GM10248 (cell line): ENCODE results near the gene RIMBP2.

Source experiments
- CTCF ChIA-PET: fragments of 300-600 bp; sonication (Branson Sonifier 250); formaldehyde crosslinking; extraction: SDS; loops from one replicate; lab custom pipeline; 2021; ENCODE audit warnings: antibody characterized with exemption; lab: Yijun Ruan, JAX
- POLR2A ChIA-PET: fragments of 350-650 bp; sonication (Branson Sonifier 250); formaldehyde crosslinking; extraction: SDS; loops from one replicate; lab custom pipeline; 2020; ENCODE audit warnings: antibody characterized with exemption; lab: Yijun Ruan, JAX
- DNase-seq: peaks from one replicate; pipeline ENCODE4 v3.0.0; 2012; ENCODE audit errors: extremely low spot score
- TF ChIP-seq, protein P1 (sequence below): IDR thresholded peaks from 2 replicates; pipeline ENCODE4 v1.5.1; 2012; ENCODE audit warnings: mild to moderate bottlenecking, low read depth; ENCODE audit errors: extremely low read depth, missing control alignments, control extremely low read depth

RIMBP2 gene

DNA sequence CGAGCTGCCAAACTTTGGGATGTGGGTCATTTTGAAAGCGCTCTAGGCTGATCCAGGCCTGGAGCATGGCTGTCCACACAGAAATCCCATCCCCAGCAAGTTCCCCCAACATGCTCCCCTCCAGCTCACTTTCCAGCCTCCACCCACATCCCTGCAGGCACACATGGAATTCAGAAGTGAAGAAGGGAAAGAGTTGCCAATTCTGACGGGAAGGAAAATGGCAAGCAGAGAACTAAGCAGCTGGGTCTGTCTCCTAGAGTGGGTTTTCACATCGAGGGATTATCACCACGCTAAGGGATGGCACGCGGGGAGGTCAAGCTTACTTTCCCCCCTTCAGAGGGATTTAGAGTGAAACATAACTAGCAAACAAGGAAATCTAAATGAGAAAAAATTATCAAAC is 142.3 kb downstream of the RIMBP2 start:
- TF ChIP-seq, protein P1, sequence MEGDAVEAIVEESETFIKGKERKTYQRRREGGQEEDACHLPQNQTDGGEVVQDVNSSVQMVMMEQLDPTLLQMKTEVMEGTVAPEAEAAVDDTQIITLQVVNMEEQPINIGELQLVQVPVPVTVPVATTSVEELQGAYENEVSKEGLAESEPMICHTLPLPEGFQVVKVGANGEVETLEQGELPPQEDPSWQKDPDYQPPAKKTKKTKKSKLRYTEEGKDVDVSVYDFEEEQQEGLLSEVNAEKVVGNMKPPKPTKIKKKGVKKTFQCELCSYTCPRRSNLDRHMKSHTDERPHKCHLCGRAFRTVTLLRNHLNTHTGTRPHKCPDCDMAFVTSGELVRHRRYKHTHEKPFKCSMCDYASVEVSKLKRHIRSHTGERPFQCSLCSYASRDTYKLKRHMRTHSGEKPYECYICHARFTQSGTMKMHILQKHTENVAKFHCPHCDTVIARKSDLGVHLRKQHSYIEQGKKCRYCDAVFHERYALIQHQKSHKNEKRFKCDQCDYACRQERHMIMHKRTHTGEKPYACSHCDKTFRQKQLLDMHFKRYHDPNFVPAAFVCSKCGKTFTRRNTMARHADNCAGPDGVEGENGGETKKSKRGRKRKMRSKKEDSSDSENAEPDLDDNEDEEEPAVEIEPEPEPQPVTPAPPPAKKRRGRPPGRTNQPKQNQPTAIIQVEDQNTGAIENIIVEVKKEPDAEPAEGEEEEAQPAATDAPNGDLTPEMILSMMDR = no peak
- CTCF ChIA-PET = interaction anchor here (1.4 kb wide), 2 partner anchors 12 to 177 kb away, joined by 3 to 4 read pairs; no protein-coding TSS in a partner anchor
- no peak for DNase-seq
- POLR2A ChIA-PET = no interaction called here

DNA sequence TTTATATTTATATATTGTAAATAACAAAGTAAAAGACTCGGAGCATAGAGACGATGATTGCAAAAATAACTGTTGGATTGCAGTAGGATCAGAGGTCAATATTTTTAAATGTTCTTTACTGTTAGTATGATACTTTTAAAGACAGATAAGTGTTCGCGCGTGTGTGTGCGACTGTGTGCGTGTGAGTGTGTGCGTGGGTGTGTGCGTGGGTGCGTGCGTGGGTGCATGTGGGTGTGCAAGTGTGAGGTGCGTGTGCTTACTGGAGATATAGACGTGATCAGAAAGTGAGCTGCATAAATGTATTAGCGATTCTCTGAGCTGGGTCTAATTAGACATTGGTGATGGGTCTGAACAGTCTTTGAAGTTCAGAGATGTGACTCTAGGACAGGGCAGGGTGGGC is 142.9 kb downstream of the RIMBP2 start:
- no peak for DNase-seq
- TF ChIP-seq, protein P1 = no peak
- ChIA-PET POLR2A (no interaction called here), CTCF (interaction anchor here (1.4 kb wide), 2 partner anchors 11 to 178 kb away, joined by 3 to 4 read pairs; no protein-coding TSS in a partner anchor)

DNA sequence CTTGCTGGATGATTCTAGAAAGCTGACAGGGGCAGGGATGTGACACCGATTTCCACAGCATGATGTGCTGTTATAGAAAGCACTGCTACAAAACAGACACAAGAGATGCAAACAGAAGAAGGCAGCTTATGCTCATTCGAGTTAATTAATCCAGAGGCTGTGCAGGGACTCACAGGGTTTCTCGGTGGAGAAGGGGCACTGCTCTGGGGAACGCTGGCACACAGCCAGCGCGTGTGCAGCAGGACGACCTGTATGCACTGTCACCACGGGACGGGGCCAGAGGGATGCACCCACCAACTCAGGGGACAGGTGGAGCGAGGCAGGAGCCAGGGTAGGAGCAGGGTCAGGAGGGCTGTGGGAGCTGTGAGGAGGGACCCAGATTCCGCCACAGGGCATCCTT is 143.5 kb downstream of the RIMBP2 start:
- no peak for DNase-seq
- ChIA-PET POLR2A (no interaction called here), CTCF (no interaction called here)
- TF ChIP-seq, protein P1 = no peak

DNA sequence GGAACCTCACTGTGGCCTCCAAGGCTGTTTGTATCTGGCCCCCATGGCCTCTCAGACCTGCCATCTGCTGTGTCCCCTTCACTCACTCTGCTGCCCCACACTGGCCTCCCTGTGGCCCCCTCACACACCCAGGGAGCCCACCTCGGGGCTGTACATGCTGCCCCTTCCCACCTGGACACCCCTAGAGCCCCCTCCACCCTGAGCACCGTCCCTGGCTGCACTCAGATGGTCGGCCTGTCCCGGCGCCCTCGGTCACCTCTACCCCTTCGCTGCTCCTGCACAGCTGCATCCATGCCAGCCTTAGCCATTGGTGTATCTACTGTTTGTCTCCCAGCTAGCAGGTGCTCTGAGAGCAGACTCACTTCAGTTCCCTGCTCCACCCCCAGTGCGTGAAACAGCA is 144.4 kb downstream of the RIMBP2 start:
- TF ChIP-seq, protein P1 = no peak
- no peak for DNase-seq
- CTCF ChIA-PET = no interaction called here
- POLR2A ChIA-PET = no interaction called here

DNA sequence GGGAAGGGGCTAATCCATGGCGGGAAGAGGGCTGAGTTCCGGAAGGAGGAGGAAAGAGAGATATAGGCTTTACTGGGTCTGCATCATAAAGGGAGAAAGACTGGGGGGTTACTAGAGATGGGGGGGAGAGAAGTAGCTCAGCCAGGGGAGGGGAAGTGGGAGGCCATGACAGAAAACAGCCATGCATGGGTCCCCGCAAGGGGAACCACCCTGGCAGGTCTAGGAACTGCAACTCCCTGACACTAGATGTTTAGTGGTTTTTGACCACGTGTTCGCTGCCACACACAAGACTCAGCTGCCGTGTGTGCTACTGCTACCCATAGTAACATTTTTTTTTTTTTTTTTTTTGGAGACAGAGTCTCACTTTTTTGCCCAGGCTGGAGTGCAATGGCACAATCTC is 145.0 kb downstream of the RIMBP2 start:
- CTCF ChIA-PET = interaction anchor here (1.8 kb wide), 1 partner anchor 126 kb away, joined by 3 read pairs; no protein-coding TSS in a partner anchor
- TF ChIP-seq, protein P1 = no peak
- POLR2A ChIA-PET = no interaction called here
- DNase-seq = no peak

DNA sequence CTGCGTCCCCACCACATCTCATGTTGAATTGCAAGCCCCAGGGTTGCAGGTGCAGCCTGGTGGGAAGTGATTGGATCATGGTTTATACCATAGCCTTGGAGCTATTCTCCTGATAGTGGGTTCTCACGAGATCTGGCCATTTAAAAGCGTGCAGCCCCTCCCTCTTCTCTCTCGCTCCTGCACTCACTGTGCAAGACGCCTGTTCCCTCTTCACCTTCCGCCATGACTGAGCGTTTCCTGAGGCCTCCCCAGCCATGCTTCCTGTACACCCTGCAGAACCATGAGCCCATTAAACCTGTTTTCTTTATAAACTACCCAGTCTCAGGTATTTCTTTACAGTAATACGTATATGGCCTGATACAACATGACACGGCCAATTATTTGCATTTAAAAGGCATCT is 146.6 kb downstream of the RIMBP2 start:
- ChIA-PET POLR2A (no interaction called here), CTCF (interaction anchor here (1.3 to 1.8 kb wide), 2 partner anchors 11 to 127 kb away, joined by 3 read pairs; no protein-coding TSS in a partner anchor)
- no peak for DNase-seq
- TF ChIP-seq, protein P1 = no peak
